Esophagus (tissue), 2 donors: ENCODE measurements around the gene SIGLEC1. TPM values are rescaled to one million over a fixed set of nuclear protein-coding genes. Genes with fewer than 3 reads are reported as not detected.

Source experiments
- H3K27ac ChIP-seq, 2 donors: one replicate each; pipeline ENCODE4 v1.5.1; 2013; ENCODE audit warnings: low read depth in 2 of 2, mild to moderate bottlenecking in 2 of 2, inconsistent platforms in 1 of 2, low read length in 1 of 2, moderate library complexity in 1 of 2
- H3K27me3 ChIP-seq, 2 donors: one replicate each; pipeline ENCODE4 v1.6.1; 2013; ENCODE audit warnings: low read length in 2 of 2, control low read depth in 1 of 2, mild to moderate bottlenecking in 1 of 2; ENCODE audit not compliant: insufficient read depth in 2 of 2, control insufficient read depth in 1 of 2
- H3K36me3 ChIP-seq, 2 donors: one replicate each; pipeline ENCODE4 v1.6.1; 2013; ENCODE audit warnings: low read length in 1 of 2; ENCODE audit not compliant: control insufficient read depth in 2 of 2, insufficient read depth in 2 of 2
- H3K4me1 ChIP-seq, 2 donors: one replicate each; pipeline ENCODE4 v1.6.1; 2013; ENCODE audit warnings: low read length in 1 of 2; ENCODE audit not compliant: control insufficient read depth in 2 of 2, insufficient read depth in 2 of 2
- H3K4me3 ChIP-seq, 2 donors: one replicate each; pipeline ENCODE4 v1.5.1; 2013; ENCODE audit warnings: low read length in 2 of 2, mild to moderate bottlenecking in 2 of 2, low read depth in 1 of 2, moderate library complexity in 1 of 2
- H3K9me3 ChIP-seq, 2 donors: one replicate each; pipeline ENCODE4 v1.6.1; 2013; ENCODE audit warnings: mild to moderate bottlenecking in 2 of 2, low read depth in 1 of 2, low read length in 1 of 2, moderate library complexity in 1 of 2; ENCODE audit not compliant: control insufficient read depth in 2 of 2, insufficient read depth in 1 of 2
- WGBS, 2 donors: extraction: QIAGEN DNeasy Blood & Tissue Kit; methylation state at CpG; one replicate each; pipeline ENCODE4 v1.1.7; 2013; 5-methylcytosine and 5-hydroxymethylcytosine counted together
- polyA plus RNA-seq, 2 donors: library from polyadenylated mRNA; stranded (reverse); fragments of 200-250 nt; gene quantifications; one replicate each; pipeline ENCODE4 v1.2.3, GENCODE V29; 2013
- donor health status: healthy with polysubstance abuse.
- donor health status: Bipolar disorder and iron deficiency.

SIGLEC1 gene
- polyA plus RNA-seq, 2 donors = 1.1 to 1.4 TPM

DNA sequence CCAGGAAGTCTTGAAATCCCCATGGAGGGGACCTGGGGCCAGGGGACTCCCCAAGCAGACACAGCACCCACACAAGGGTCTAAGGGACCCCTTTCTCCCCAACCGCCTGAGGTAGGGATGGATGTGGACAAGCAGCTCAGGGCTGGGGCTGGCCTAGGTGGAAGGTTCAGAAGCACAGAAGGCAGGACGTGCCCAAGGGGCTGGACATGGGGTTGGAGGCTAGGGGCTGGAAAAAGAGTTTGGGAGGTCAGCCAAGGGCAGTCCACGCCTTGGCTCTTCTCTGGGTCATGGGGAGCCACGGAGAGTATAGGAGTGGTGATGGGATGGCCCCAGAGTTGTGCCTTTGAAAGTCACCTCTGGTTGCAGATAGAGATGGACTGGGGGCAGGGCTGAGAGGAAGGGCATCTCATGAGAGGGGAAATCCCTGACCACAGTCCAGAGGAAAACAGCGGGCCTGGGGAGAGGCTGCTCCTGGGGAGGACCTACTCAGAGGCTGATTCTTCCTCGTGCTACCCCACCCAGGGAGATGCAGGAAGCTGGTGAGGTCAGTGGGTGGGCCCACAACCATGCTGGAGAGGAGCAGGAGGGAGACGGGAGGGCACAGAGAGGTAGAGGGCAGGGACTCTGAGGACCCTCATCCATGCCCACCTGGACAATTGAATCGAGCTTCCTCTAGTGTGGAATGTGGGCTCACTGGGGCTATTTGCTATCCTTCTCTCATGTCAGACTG, 17.6 kb upstream of the SIGLEC1 start:
- WGBS, 2 donors = 69 to 73% methylated on average over 8 of the region's 8 CpGs

GRCh38 chr20:3729378-3729777, 17.0 kb upstream of the SIGLEC1 start:
- H3K9me3 ChIP-seq = no peaks in the 10 kb centered on the region
- no peak overlapping the region for H3K4me3 ChIP-seq
- no peaks in the 10 kb centered on the region for H3K36me3 ChIP-seq
- H3K27ac ChIP-seq = no peak overlapping the region
- H3K27me3 ChIP-seq = no peaks in the 10 kb centered on the region
- peaks cover 0 to 2% of the 10 kb centered on the region in 2 donors for H3K4me1 ChIP-seq
- 80 to 82% methylated on average over 6 of the region's 6 CpGs for WGBS, 2 donors

More for the DNA sequence above, 17.6 kb upstream of the SIGLEC1 start:
- Histone ChIP-seq H3K4me1 (peaks cover 0 to 2% of the 10 kb centered on the region in 2 donors), H3K27me3 (no peaks in the 10 kb centered on the region), H3K9me3 (no peaks in the 10 kb centered on the region), H3K4me3 (no peak overlapping the region), H3K36me3 (no peaks in the 10 kb centered on the region), H3K27ac (no peak overlapping the region)

DNA sequence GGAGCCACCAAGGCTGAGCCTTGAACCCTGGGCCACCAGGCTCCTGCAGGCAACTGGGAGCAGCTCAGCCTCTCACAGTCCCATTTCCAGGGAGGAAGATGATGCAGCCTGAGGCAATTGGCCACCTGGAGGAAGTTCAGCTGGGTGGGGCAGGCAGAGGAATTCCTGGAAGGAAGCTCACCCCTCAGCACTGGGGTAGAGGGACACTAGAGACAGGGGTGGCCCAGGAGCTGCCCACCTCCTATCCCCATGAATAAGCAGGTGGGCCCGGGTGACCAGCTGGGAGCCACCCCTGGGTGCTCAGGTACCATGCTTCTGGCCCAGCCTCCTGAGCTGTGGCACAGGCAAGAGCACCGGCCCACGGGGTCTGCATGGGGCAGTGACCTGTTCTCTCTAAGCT, 16.5 kb upstream of the SIGLEC1 start:
- WGBS, 2 donors = 80 to 83% methylated on average over 3 of the region's 3 CpGs
- Histone ChIP-seq H3K4me1 (peaks cover 0 to 2% of the 10 kb centered on the region in 2 donors), H3K36me3 (no peaks in the 10 kb centered on the region), H3K9me3 (no peaks in the 10 kb centered on the region), H3K27ac (no peak overlapping the region), H3K27me3 (no peaks in the 10 kb centered on the region), H3K4me3 (no peak overlapping the region)

DNA sequence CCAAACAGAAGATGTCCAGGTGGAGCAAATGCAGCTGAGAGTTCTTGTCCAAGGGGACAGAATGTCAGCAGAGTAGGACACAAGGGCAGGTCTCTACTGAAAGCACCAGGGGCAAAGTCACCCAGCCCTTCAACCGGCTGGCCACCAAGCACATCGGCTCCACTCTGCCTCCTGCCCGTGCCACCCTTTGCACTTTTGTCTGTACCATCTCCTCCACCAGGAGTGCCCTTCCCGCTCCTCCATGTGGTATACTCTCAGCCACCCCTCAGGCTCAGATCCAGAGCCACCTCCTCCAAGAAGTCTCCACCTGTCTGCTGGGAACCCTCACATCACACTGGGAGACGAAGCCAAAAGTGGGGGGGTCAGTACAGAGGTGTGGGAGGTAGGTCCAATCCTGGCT, 16.0 kb upstream of the SIGLEC1 start:
- Histone ChIP-seq H3K36me3 (no peaks in the 10 kb centered on the region), H3K9me3 (no peaks in the 10 kb centered on the region), H3K27me3 (no peaks in the 10 kb centered on the region), H3K4me3 (no peak overlapping the region), H3K4me1 (peaks cover 0 to 2% of the 10 kb centered on the region in 2 donors), H3K27ac (no peak overlapping the region)
- 88 to 90% methylated on average over 5 of the region's 5 CpGs for WGBS, 2 donors

DNA sequence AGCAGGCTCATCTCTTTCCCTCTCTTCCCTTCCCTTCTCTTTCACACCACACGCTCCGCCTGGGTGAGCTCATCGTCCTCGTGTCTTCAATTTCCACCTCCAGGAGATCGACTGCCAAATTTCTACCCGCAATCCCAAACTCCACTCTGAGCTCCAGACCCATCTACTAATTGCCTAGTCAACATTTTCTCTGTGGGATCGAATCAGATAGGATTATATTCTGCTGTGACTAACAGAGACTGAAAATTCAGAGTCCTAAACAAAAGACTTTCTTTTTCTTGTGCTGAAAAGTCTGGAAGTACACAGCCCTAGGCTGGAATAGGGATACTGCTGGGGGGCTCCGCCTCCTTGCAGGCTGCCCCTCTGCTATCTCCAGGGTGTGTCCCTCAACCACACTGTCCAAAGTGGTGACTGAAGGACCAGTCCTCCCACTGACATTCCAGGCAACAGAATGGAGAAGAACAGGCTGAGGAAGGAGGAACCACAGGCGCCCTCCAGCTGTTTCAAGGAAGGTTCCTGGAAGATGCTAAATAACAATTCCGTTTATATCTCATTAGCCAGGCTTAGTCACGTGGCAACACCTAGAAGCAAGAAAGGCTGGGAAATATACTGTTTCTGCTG, 15.1 kb upstream of the SIGLEC1 start:
- Histone ChIP-seq H3K4me1 (peaks cover 0 to under 1% of the 10 kb centered on the region in 2 donors), H3K27me3 (no peaks in the 10 kb centered on the region), H3K36me3 (no peaks in the 10 kb centered on the region), H3K4me3 (no peak overlapping the region), H3K9me3 (no peaks in the 10 kb centered on the region), H3K27ac (no peak overlapping the region)
- 27 to 36% methylated on average over 11 of the region's 11 CpGs for WGBS, 2 donors

DNA sequence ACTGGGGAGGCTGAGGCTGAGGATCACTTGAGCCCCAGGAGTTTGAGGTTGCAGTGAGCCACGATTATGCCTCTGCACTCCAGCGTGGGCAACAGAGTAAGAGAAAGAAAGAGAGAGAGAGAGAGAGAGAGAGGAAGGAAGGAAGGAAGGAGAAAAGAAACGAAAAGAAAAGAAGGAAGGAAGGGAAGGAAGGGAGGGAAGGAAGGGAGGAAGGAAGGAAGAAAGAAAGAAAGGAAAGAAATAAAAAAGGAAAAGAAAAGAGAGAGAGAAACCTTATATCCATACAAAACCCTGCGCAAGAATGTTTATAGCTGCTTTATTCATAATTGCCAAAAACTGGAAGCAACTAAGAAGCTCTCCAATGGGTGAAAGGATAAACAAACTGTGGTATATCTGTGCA, 12.0 kb upstream of the SIGLEC1 start:
- Histone ChIP-seq H3K36me3 (no peaks in the 10 kb centered on the region), H3K27ac (no peak overlapping the region), H3K9me3 (no peaks in the 10 kb centered on the region), H3K4me1 (no peaks in the 10 kb centered on the region), H3K4me3 (no peak overlapping the region), H3K27me3 (no peaks in the 10 kb centered on the region)
- WGBS, 2 donors = 70 to 72% methylated on average over 4 of the region's 4 CpGs

DNA sequence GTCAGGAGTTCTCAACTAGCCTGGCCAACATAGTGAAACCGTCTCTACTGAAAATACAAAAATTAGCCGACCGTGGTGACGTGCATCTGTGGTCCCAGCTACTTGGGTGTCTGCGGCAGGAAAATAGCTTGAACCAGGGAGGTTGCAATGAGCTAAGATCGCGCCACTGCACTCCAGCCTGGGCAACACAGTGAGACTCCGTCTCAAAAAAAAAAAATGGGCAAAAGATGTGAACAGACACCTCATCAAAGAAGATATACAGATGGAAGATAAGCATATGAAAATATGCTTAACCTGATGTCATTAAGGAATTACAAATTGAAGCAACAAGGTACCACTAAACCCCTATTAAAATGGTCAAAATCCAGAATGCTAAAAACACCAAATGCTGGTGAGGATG, 10.9 kb upstream of the SIGLEC1 start:
- WGBS, 2 donors = 92 to 95% methylated on average over 8 of the region's 8 CpGs
- Histone ChIP-seq H3K27me3 (no peaks in the 10 kb centered on the region), H3K36me3 (no peaks in the 10 kb centered on the region), H3K4me3 (no peak overlapping the region), H3K27ac (no peak overlapping the region), H3K9me3 (no peaks in the 10 kb centered on the region), H3K4me1 (no peaks in the 10 kb centered on the region)

DNA sequence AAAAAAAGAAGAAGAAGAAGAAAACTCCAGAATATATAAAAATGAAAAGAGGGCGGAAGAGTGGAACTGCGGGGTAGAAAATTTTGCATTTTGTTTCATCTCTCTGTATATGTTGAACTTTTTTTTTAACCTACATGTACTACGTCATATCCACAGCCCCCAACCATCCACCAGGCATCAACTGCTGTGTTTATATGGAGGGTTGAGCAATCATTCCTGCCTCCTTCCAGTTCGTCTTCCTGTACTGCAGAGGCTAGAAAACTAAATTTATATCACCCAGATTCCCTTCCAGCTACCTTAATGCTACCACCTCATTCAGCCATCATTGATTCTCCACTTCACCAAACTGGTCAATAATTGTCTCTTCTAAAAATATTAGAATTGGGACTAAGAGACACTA, 9.5 kb upstream of the SIGLEC1 start:
- H3K9me3 ChIP-seq = no peaks in the 10 kb centered on the region
- no peaks in the 10 kb centered on the region for H3K4me1 ChIP-seq
- 86 to 88% methylated on average over 4 of the region's 4 CpGs for WGBS, 2 donors
- H3K4me3 ChIP-seq = no peak overlapping the region
- no peaks in the 10 kb centered on the region for H3K36me3 ChIP-seq
- no peak overlapping the region for H3K27ac ChIP-seq
- H3K27me3 ChIP-seq = no peaks in the 10 kb centered on the region

GRCh38 chr20:3720626-3721025, 8.2 kb upstream of the SIGLEC1 start:
- H3K4me1 ChIP-seq = no peaks in the 10 kb centered on the region

DNA sequence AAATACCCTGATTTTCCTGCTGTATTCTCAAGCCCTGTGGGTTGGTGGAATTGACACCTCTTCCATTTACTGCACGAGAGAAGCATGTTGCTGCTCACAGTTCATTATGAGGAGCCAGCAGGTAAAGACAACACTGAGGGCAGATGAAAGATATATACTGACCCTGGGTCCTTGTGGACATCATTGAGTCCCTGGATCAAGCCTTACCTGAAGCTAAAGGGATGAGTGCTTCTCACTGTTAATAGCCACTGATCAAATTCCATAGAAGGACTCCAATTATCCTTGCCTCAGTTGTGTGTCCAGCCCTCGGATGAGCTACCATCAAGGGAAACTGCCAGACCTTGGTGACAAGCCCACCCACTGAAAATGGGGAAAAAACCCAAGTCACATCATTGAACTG, 7.7 kb upstream of the SIGLEC1 start:
- Histone ChIP-seq H3K36me3 (no peaks in the 10 kb centered on the region), H3K4me1 (no peaks in the 10 kb centered on the region), H3K27me3 (no peaks in the 10 kb centered on the region), H3K4me3 (no peak overlapping the region), H3K9me3 (no peaks in the 10 kb centered on the region), H3K27ac (no peak overlapping the region)
- 76 to 82% methylated on average over 2 of the region's 2 CpGs for WGBS, 2 donors

More at GRCh38 chr20:3720626-3721025, 8.2 kb upstream of the SIGLEC1 start:
- Histone ChIP-seq H3K4me3 (no peak overlapping the region), H3K9me3 (no peaks in the 10 kb centered on the region), H3K27me3 (no peaks in the 10 kb centered on the region), H3K27ac (no peak overlapping the region), H3K36me3 (no peaks in the 10 kb centered on the region)
- WGBS, 2 donors = 64 to 65% methylated on average over 6 of the region's 6 CpGs
